Keratinocyte (primary cell): Measurements from ENCODE around the gene SFT2D1. TPM values are rescaled to one million over a fixed set of nuclear protein-coding genes. Genes with fewer than 3 reads are reported as not detected.

Experiments used
- DNase-seq: peaks from one replicate; pipeline ENCODE4 v3.0.0-alpha.2; 2011; ENCODE audit warnings: low read depth, missing footprints, low spot score
- FAIRE-seq: peaks from 2 replicates; lab custom pipeline; 2011; peaks lifted over from hg19 to GRCh38; lab: Jason Lieb, UNC
- H2AFZ ChIP-seq: 2 replicates; pipeline ENCODE4 v1.6.0; 2012; ENCODE audit warnings: low read length, control low read depth, inconsistent platforms; ENCODE audit not compliant: control insufficient read depth
- H3K27ac ChIP-seq: 2 replicates; pipeline ENCODE4 v1.5.1; 2011; ENCODE audit warnings: low read length; ENCODE audit not compliant: control insufficient read depth, insufficient read depth
- H3K27me3 ChIP-seq: 3 replicates; pipeline ENCODE4 v1.6.0; 2011; ENCODE audit warnings: low read length; ENCODE audit not compliant: control insufficient read depth, insufficient read depth; ENCODE audit errors: extremely low read depth
- H3K36me3 ChIP-seq, 2 experiments: 2 replicates in 1 of 2; 3 replicates in 1 of 2; pipeline ENCODE4 v1.5.1; 2011; ENCODE audit warnings: low read length in 2 of 2, mild to moderate bottlenecking in 1 of 2; ENCODE audit not compliant: control insufficient read depth in 2 of 2, insufficient read depth in 2 of 2; ENCODE audit errors: extremely low read depth in 1 of 2
- H3K4me1 ChIP-seq: 3 replicates; pipeline ENCODE4 v1.5.1; 2011; ENCODE audit warnings: low read length; ENCODE audit not compliant: control insufficient read depth, insufficient read depth; ENCODE audit errors: extremely low read depth
- H3K4me2 ChIP-seq: 3 replicates; pipeline ENCODE4 v1.6.0; 2011; ENCODE audit warnings: low read depth, low read length; ENCODE audit not compliant: control insufficient read depth, insufficient read depth; ENCODE audit errors: extremely low read depth
- H3K4me3 ChIP-seq, 3 experiments: fragments of 200-600 bp in 1 of 3; sonication (generic) in 1 of 3; 2 replicates in 2 of 3; 3 replicates in 1 of 3; pipeline ENCODE4 v1.5.1; 2011 to 2016; ENCODE audit warnings: low read length in 3 of 3, mild to moderate bottlenecking in 3 of 3, control low read depth in 2 of 3, inconsistent platforms in 1 of 3, low read depth in 1 of 3, mixed read lengths in 1 of 3, mixed run types in 1 of 3, moderate library complexity in 1 of 3; ENCODE audit not compliant: control insufficient read depth in 2 of 3, insufficient read depth in 2 of 3; ENCODE audit errors: extremely low read depth in 1 of 3
- H3K79me2 ChIP-seq: 2 replicates; pipeline ENCODE4 v1.6.0; 2012; ENCODE audit warnings: low read length; ENCODE audit not compliant: control insufficient read depth, insufficient read depth
- H3K9ac ChIP-seq: 3 replicates; pipeline ENCODE4 v1.6.0; 2011; ENCODE audit warnings: low read length; ENCODE audit not compliant: control insufficient read depth, insufficient read depth; ENCODE audit errors: extremely low read depth
- H3K9me1 ChIP-seq: 3 replicates; pipeline ENCODE4 v1.6.0; 2011; ENCODE audit warnings: low read length; ENCODE audit not compliant: control insufficient read depth, insufficient read depth; ENCODE audit errors: extremely low read depth
- H3K9me3 ChIP-seq: 2 replicates; pipeline ENCODE4 v1.5.1; 2012; ENCODE audit warnings: low read depth, low read length; ENCODE audit not compliant: control insufficient read depth
- H4K20me1 ChIP-seq: 3 replicates; pipeline ENCODE4 v1.6.0; 2011; ENCODE audit warnings: low read length; ENCODE audit not compliant: control insufficient read depth, insufficient read depth; ENCODE audit errors: extremely low read depth
- EZH2 ChIP-seq: IDR thresholded peaks from one replicate; pipeline ENCODE4 v1.6.1; 2012; ENCODE audit warnings: inconsistent platforms, mild to moderate bottlenecking, low read length, moderate library complexity
- dilution Hi-C: fragments of 300-500 bp; cut with MboI; formaldehyde crosslinking; loops from one replicate; pipeline ENCODE4 v1.7.0; 2020; ENCODE audit warnings: low sequenced_read_pairs; ENCODE audit not compliant: extremely low pct_ligation_motif_present
- polyA plus RNA-seq, 5 experiments: library from polyadenylated mRNA; depleted of rRNA in 3 of 5; stranded (reverse) in 3 of 5; stranded (forward) in 1 of 5; unstranded in 1 of 5; fragments of >200 nt; gene quantifications; 1 replicate in 1 of 5; 2 replicates in 3 of 5; 3 replicates in 1 of 5; pipeline versions ENCODE4 v1.2.1 to v1.2.3, GENCODE V29; 2011 to 2012; ENCODE audit warnings: missing spikeins in 2 of 5, low read depth in 1 of 5, low replicate concordance in 1 of 5
- TF ChIP-seq, protein P1 (sequence below), 3 experiments: IDR thresholded peaks in 1 of 3; conservative IDR thresholded peaks in 1 of 3; optimal IDR thresholded peaks in 1 of 3; 2 replicates in 2 of 3; 3 replicates in 1 of 3; pipeline versions ENCODE3 to v1.5.1; 2011; ENCODE audit warnings: low read length in 3 of 3, mild to moderate bottlenecking in 3 of 3, moderate library complexity in 2 of 3, control low read depth in 1 of 3, inconsistent platforms in 1 of 3; ENCODE audit not compliant: insufficient read depth in 2 of 3; ENCODE audit errors: extremely low read depth in 1 of 3

SFT2D1 gene
- polyA plus RNA-seq, 1 donor (not counting 4 experiments of a cell fraction or from before 2014, with no cell fraction given): 84.3 TPM

DNA sequence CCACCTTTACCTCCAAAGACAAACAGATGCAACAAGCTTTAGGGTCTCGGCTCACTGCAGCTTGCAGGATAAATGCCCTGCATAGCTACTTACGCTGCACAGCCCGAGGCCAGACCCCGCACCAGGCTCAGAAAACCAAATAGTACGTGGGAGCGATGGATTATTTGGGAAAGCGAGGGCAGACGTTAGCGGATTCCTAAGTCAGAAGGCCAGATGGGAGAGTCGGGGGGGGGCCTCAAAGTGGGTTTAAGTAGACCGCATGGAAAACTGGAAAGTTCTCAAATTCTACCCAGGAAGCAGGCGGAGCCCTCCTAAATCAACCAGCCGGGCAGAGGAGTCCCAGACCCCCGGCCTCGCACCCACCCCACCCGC is 382 bp downstream of the SFT2D1 start:
- Histone ChIP-seq H3K4me3 (peak overlapping the region; percentile 97 to 100 (median 99)), H2AFZ (peak overlapping the region; percentile 98), H3K9ac (peak overlapping the region; percentile 92), H3K36me3 (peaks cover 0 to 8% of the 10 kb centered on the region in 2 experiments), H3K4me2 (peak overlapping the region; percentile 96), H3K79me2 (peaks cover 58% of the 10 kb centered on the region), H3K27me3 (no peaks in the 10 kb centered on the region), H3K9me1 (no peaks in the 10 kb centered on the region), H3K4me1 (peaks cover 12% of the 10 kb centered on the region), H3K27ac (peak overlapping the region; percentile 84), H3K9me3 (no peaks in the 10 kb centered on the region), H4K20me1 (peaks cover 9% of the 10 kb centered on the region)
- no peak for TF ChIP-seq EZH2
- TF ChIP-seq, protein P1, sequence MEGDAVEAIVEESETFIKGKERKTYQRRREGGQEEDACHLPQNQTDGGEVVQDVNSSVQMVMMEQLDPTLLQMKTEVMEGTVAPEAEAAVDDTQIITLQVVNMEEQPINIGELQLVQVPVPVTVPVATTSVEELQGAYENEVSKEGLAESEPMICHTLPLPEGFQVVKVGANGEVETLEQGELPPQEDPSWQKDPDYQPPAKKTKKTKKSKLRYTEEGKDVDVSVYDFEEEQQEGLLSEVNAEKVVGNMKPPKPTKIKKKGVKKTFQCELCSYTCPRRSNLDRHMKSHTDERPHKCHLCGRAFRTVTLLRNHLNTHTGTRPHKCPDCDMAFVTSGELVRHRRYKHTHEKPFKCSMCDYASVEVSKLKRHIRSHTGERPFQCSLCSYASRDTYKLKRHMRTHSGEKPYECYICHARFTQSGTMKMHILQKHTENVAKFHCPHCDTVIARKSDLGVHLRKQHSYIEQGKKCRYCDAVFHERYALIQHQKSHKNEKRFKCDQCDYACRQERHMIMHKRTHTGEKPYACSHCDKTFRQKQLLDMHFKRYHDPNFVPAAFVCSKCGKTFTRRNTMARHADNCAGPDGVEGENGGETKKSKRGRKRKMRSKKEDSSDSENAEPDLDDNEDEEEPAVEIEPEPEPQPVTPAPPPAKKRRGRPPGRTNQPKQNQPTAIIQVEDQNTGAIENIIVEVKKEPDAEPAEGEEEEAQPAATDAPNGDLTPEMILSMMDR (optimal IDR thresholded peaks at IDR 0.05 in 1 of 3, IDR thresholded peaks at IDR 0.05 in 1 of 3, conservative IDR thresholded peaks at IDR 0.05 in 1 of 3; ENCODE audit: extremely low read depth in 1 of 3, insufficient read depth in 2 of 3, low read length in 3 of 3): no peak
- dilution Hi-C loops: no loop called here
- no peak for FAIRE-seq
- no peak for DNase-seq

DNA sequence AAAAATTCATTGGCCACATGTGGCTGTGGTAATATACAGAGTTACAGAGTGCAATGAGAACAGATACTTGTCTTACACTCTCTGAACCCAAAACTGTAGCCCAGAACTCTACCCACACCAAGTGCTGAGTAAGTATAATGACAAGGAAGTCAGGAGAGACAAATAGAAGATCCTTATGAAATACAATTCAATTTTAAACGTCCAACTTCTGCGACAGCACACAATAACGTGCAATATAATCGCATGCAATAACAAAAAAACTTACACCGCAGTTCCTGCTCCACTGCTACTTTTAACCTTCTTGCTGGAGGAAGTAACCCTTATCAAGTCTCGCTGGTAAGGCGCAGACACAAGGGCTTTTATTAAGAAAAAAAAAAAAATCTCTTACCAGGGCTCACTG is 881 bp downstream of the SFT2D1 start:
- TF ChIP-seq, protein P1 (optimal IDR thresholded peaks at IDR 0.05 in 1 of 3, IDR thresholded peaks at IDR 0.05 in 1 of 3, conservative IDR thresholded peaks at IDR 0.05 in 1 of 3; ENCODE audit: extremely low read depth in 1 of 3, insufficient read depth in 2 of 3, low read length in 3 of 3): no peak
- TF ChIP-seq EZH2: no peak
- peaks cover 63% of the 10 kb centered on the region for H3K79me2 ChIP-seq
- peaks cover 12% of the 10 kb centered on the region for H3K4me1 ChIP-seq
- peak overlapping the region; percentile 84 for H3K27ac ChIP-seq
- FAIRE-seq: no peak
- dilution Hi-C loops: no loop called here
- H4K20me1 ChIP-seq: peaks cover 9% of the 10 kb centered on the region
- DNase-seq: no peak
- peak overlapping the region; percentile 92 for H3K9ac ChIP-seq
- peak overlapping the region; percentile 96 for H3K4me2 ChIP-seq
- H3K4me3 ChIP-seq: peak overlapping the region; percentile 97 to 100 (median 99)
- peaks cover 0 to 12% of the 10 kb centered on the region in 2 experiments for H3K36me3 ChIP-seq
- H2AFZ ChIP-seq: no peak overlapping the region
- no peaks in the 10 kb centered on the region for H3K9me3 ChIP-seq
- H3K27me3 ChIP-seq: no peaks in the 10 kb centered on the region
- H3K9me1 ChIP-seq: no peaks in the 10 kb centered on the region
